Activated CD4-positive, alpha-beta T cell treated with anti-CD3 and anti-CD28 coated beads for 36 hours (primary cell): ENCODE data around the gene NLRP13. TPM values are rescaled to one million over a fixed set of nuclear protein-coding genes. Genes with fewer than 3 reads are reported as not detected.

Experiments used
- ATAC-seq: fragments of 200-7000 bp; cut with Tn5 transposase; one replicate; pipeline ENCODE4 v1.10.0; 2021; ENCODE audit warnings: mild to moderate bottlenecking, moderate library complexity
- CTCF ChIA-PET: fragments of 350-600 bp; sonication (Branson Sonifier 250); formaldehyde crosslinking; loops from one replicate; lab custom pipeline; 2021; ENCODE audit warnings: antibody characterized with exemption; lab: Charles Lee
- POLR2A ChIA-PET: fragments of 350-600 bp; sonication (Branson Sonifier 250); formaldehyde crosslinking; loops from one replicate; lab custom pipeline; 2021; ENCODE audit warnings: antibody characterized with exemption, inconsistent platforms; lab: Charles Lee
- DNase-seq: peaks from one replicate; pipeline ENCODE4 v3.0.0-alpha.2; 2020
- H3K27ac Mint-ChIP-seq: one replicate; pipeline ENCODE4 v1.8.0; 2021; ENCODE audit warnings: mixed read lengths
- H3K27me3 Mint-ChIP-seq: one replicate; pipeline ENCODE4 v1.8.0; 2021; ENCODE audit warnings: mixed read lengths
- H3K36me3 Mint-ChIP-seq: one replicate; pipeline ENCODE4 v1.8.0; 2021; ENCODE audit warnings: low read depth, mixed read lengths
- H3K4me1 Mint-ChIP-seq: one replicate; pipeline ENCODE4 v1.8.0; 2021; ENCODE audit warnings: mixed read lengths
- H3K4me3 Mint-ChIP-seq: one replicate; pipeline ENCODE4 v1.8.0; 2021; ENCODE audit warnings: mild to moderate bottlenecking, moderate library complexity, mixed read lengths
- H3K9me3 Mint-ChIP-seq: one replicate; pipeline ENCODE4 v1.8.0; 2021; ENCODE audit warnings: low read depth, mixed read lengths
- intact Hi-C, 2 experiments: fragments of 100-400 bp; cut with DNase I in 1 of 2; cut with micrococcal nuclease in 1 of 2; formaldehyde crosslinking; loops; one replicate each; pipeline versions ENCODE4 v1.14.2 to v1.15.1; 2022 to 2024; cut with DNase I, micrococcal nuclease
- total RNA-seq, 2 experiments: library from RNA; stranded (reverse); gene quantifications; one replicate each; pipeline ENCODE4 v1.2.3, GENCODE V29; 2021

The NLRP13 gene
- total RNA-seq, 2 experiments from 2014 or later = not detected

GRCh38 chr19:55882626-55883025 is 49.5 kb downstream of the NLRP13 start:
- no peaks in the 10 kb centered on the region for H3K36me3 Mint-ChIP-seq
- H3K9me3 Mint-ChIP-seq = peaks cover 11% of the 10 kb centered on the region
- intact Hi-C loops = no loop called here
- peaks cover 4% of the 10 kb centered on the region for H3K27me3 Mint-ChIP-seq
- H3K4me3 Mint-ChIP-seq = no peak overlapping the region
- no peak overlapping the region for H3K27ac Mint-ChIP-seq
- H3K4me1 Mint-ChIP-seq = no peaks in the 10 kb centered on the region
- DNase-seq = no peak
- no peak for ATAC-seq
- CTCF ChIA-PET = interaction anchor here (0.7 kb wide), 1 partner anchor 57 kb away, joined by 3 read pairs; no protein-coding TSS in a partner anchor
- POLR2A ChIA-PET = no interaction called here

DNA sequence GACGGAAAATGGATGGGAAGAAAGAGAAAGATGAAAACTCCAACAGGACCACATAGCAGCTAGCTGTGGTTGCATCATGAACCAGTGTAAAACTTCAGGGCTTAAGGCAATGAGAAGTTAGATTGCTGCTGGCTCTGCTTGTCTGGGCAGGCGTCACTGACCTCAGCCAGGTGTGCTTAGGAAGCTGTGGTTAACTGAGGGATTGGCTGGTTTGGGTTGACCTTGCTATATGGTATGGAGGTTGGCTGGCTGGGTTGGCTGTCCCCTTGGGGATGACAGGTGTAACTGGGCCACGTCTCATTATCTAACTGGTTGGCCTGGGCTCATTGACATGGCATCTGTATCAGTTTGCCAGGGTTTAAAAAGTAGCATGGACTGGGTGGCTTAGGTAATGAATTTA is 54.9 kb downstream of the NLRP13 start:
- ATAC-seq (no peak), DNase-seq (no peak)
- Mint-ChIP-seq H3K27ac (no peak overlapping the region), H3K36me3 (no peaks in the 10 kb centered on the region), H3K27me3 (peaks cover 3% of the 10 kb centered on the region), H3K4me3 (no peak overlapping the region), H3K9me3 (peaks cover 25% of the 10 kb centered on the region), H3K4me1 (no peaks in the 10 kb centered on the region)
- ChIA-PET POLR2A (no interaction called here), CTCF (no interaction called here)
- intact Hi-C loops = no loop called here

- H3K4me1 Mint-ChIP-seq = no peaks in the 10 kb centered on the region
- H3K36me3 Mint-ChIP-seq = peaks cover 1% of the 10 kb centered on the region
- CTCF ChIA-PET = interaction anchor here (1.4 kb wide), 1 partner anchor 19 kb away, joined by 3 read pairs; no protein-coding TSS in a partner anchor
- H3K4me3 Mint-ChIP-seq = no peak overlapping the region
- no peak overlapping the region for H3K27ac Mint-ChIP-seq
- DNase-seq (no peak), ATAC-seq (no peak)
- intact Hi-C loops = no loop called here
- peaks cover 3% of the 10 kb centered on the region for H3K27me3 Mint-ChIP-seq
- POLR2A ChIA-PET = no interaction called here
- peaks cover 30% of the 10 kb centered on the region for H3K9me3 Mint-ChIP-seq
These were observed 61.4 kb downstream of the NLRP13 start for GRCh38 chr19:55870736-55871135.

DNA sequence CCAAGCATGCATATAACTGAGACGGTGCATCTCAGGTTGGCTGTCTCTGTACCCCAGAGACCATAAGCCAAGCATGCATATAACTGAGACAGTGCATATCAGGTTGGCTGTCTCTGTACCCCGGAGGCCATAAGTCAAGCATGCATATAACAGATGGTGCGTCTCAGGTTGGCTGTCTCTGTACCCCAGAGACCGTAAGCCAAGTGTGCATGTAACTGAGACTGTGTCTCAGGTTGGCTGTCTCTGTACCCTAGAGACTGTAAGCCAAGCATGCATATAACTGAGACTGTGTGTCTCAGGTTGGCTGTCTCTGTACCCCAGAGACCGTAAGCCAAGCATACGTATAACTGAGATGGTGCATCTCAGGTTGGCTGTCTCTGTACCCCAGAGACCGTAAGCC is 65.0 kb downstream of the NLRP13 start:
- POLR2A ChIA-PET = no interaction called here
- no peak for ATAC-seq

DNA sequence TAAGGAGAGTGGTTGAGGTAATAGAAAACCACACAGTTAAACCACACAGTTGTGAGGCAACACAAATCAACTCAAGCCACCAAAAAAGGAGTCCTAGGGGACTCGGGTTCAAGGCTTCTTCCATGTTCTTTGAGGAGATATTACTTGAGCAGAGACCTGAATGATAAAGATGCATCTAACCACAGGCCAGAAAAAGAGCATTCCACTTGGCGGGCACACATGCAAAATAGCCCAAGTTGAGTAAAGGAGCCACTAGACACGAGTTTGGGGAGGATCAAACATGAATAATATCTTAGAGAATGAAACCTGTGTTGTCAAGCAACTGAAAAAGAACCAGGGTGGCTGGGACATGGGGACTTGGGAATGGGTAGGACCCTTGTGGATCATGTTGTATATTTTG is 65.6 kb downstream of the NLRP13 start:
- POLR2A ChIA-PET = no interaction called here
- intact Hi-C loops = no loop called here
- H3K36me3 Mint-ChIP-seq = peaks cover 1% of the 10 kb centered on the region
- no peak overlapping the region for H3K27ac Mint-ChIP-seq
- H3K27me3 Mint-ChIP-seq = peaks cover 2% of the 10 kb centered on the region
- H3K4me1 Mint-ChIP-seq = no peaks in the 10 kb centered on the region
- DNase-seq (no peak), ATAC-seq (no peak)
- CTCF ChIA-PET = no interaction called here
- H3K9me3 Mint-ChIP-seq = peaks cover 21% of the 10 kb centered on the region
- no peak overlapping the region for H3K4me3 Mint-ChIP-seq

More for the DNA sequence above, 65.0 kb downstream of the NLRP13 start:
- DNase-seq = no peak
- intact Hi-C loops = no loop called here
- Mint-ChIP-seq H3K27ac (no peak overlapping the region), H3K27me3 (peaks cover 2% of the 10 kb centered on the region), H3K4me1 (no peaks in the 10 kb centered on the region), H3K36me3 (peaks cover 1% of the 10 kb centered on the region), H3K9me3 (peaks cover 21% of the 10 kb centered on the region), H3K4me3 (no peak overlapping the region)
- CTCF ChIA-PET = no interaction called here

- DNase-seq (no peak), ATAC-seq (no peak)
- intact Hi-C loops = no loop called here
- H3K27ac Mint-ChIP-seq = no peak overlapping the region
- H3K27me3 Mint-ChIP-seq = no peaks in the 10 kb centered on the region
- CTCF ChIA-PET = interaction anchor here (1.2 kb wide), 1 partner anchor 217 kb away, joined by 3 read pairs; no protein-coding TSS in a partner anchor
- H3K4me1 Mint-ChIP-seq = no peaks in the 10 kb centered on the region
- H3K36me3 Mint-ChIP-seq = no peaks in the 10 kb centered on the region
- POLR2A ChIA-PET = no interaction called here
- H3K9me3 Mint-ChIP-seq = peaks cover 5% of the 10 kb centered on the region
- no peak overlapping the region for H3K4me3 Mint-ChIP-seq
These were observed 73.2 kb downstream of the NLRP13 start for GRCh38 chr19:55858969-55859368.

GRCh38 chr19:55858401-55858800 is 73.7 kb downstream of the NLRP13 start:
- ATAC-seq = no peak
- CTCF ChIA-PET = no interaction called here
- Mint-ChIP-seq H3K9me3 (peaks cover 5% of the 10 kb centered on the region), H3K36me3 (no peaks in the 10 kb centered on the region), H3K4me3 (no peak overlapping the region), H3K4me1 (no peaks in the 10 kb centered on the region), H3K27ac (no peak overlapping the region), H3K27me3 (no peaks in the 10 kb centered on the region)
- POLR2A ChIA-PET = no interaction called here
- DNase-seq = no peak
- intact Hi-C loops = no loop called here

DNA sequence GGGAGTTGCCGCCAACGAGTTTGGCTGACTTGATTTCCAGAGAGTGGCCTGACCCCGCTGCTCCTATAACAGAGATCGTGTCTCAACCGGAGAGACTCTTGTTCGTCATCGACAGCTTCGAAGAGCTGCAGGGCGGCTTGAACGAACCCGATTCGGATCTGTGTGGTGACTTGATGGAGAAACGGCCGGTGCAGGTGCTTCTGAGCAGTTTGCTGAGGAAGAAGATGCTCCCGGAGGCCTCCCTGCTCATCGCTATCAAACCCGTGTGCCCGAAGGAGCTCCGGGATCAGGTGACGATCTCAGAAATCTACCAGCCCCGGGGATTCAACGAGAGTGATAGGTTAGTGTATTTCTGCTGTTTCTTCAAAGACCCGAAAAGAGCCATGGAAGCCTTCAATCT is 74.2 kb downstream of the NLRP13 start:
- Mint-ChIP-seq H3K4me3 (no peak overlapping the region), H3K4me1 (no peaks in the 10 kb centered on the region), H3K27ac (no peak overlapping the region), H3K27me3 (no peaks in the 10 kb centered on the region), H3K36me3 (no peaks in the 10 kb centered on the region), H3K9me3 (peaks cover 2% of the 10 kb centered on the region)
- DNase-seq = no peak
- intact Hi-C loops = no loop called here
- no peak for ATAC-seq
- POLR2A ChIA-PET = no interaction called here
- CTCF ChIA-PET = interaction anchor here (0.6 kb wide), 1 partner anchor 393 kb away, joined by 4 read pairs; no protein-coding TSS in a partner anchor

DNA sequence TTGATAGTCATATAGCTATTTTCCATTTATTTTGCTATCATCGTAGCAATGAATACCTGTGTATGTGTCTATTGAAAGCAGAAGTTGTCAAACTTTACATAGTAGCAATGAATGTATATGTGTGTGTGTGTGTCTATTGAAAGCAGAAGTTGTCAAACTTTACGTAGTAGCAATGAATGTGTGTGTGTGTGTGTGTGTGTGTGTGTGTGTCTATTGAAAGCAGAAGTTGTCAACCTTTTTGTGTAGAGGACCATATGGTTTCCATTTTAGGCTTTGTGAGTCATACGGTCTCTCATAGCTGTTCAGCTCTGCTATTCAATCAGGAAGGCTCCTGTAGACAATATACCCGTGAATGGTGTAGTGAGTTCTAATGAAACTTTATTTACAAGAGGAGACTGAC is 75.0 kb downstream of the NLRP13 start:
- intact Hi-C loops = no loop called here
- no peak for ATAC-seq
- POLR2A ChIA-PET = no interaction called here
- Mint-ChIP-seq H3K4me3 (no peak overlapping the region), H3K4me1 (no peaks in the 10 kb centered on the region), H3K27me3 (no peaks in the 10 kb centered on the region), H3K36me3 (no peaks in the 10 kb centered on the region), H3K9me3 (peaks cover 2% of the 10 kb centered on the region), H3K27ac (no peak overlapping the region)
- no peak for DNase-seq
- CTCF ChIA-PET = no interaction called here

GRCh38 chr19:55855160-55855559 is 77.0 kb downstream of the NLRP13 start:
- peaks cover 8% of the 10 kb centered on the region for H3K9me3 Mint-ChIP-seq
- no peaks in the 10 kb centered on the region for H3K27me3 Mint-ChIP-seq
- no peak overlapping the region for H3K27ac Mint-ChIP-seq
- intact Hi-C loops = no loop called here
- POLR2A ChIA-PET = no interaction called here
- ATAC-seq (no peak), DNase-seq (no peak)
- CTCF ChIA-PET = no interaction called here
- H3K4me3 Mint-ChIP-seq = no peak overlapping the region
- H3K36me3 Mint-ChIP-seq = no peaks in the 10 kb centered on the region
- no peaks in the 10 kb centered on the region for H3K4me1 Mint-ChIP-seq

Other genes with a start within 250 kb of the NLRP13 start
- gene NLRP9, start 193.9 kb downstream of the NLRP13 start, total RNA-seq = not detected
- gene RFPL4A, start 173.2 kb downstream of the NLRP13 start, total RNA-seq = not detected
- not detected for gene RFPL4AL1, start 163.2 kb downstream of the NLRP13 start, total RNA-seq
- under 1 TPM; 0.05 TPM for gene NLRP11, start 100.3 kb downstream of the NLRP13 start, total RNA-seq
- gene NLRP4, start 95.8 kb downstream of the NLRP13 start, total RNA-seq = not detected
- not detected for gene NLRP8, start 15.5 kb upstream of the NLRP13 start, total RNA-seq
- gene NLRP5, start 54.4 kb upstream of the NLRP13 start, total RNA-seq = not detected
- gene ZNF787, start 189.0 kb upstream of the NLRP13 start, total RNA-seq = 10 to 100 TPM; 27.6 to 28.4 TPM
- 10 to 100 TPM; 29.2 to 32.2 TPM for gene ZNF444, start 209.0 kb upstream of the NLRP13 start, total RNA-seq
- not detected for gene GALP, start 243.7 kb upstream of the NLRP13 start, total RNA-seq